ENCODE data around the gene PHACTR1.

GRCh38 chr6:12767016-12767415 lies 50.4 kb downstream of the PHACTR1 start:
- TF ChIP-seq, protein P1, sequence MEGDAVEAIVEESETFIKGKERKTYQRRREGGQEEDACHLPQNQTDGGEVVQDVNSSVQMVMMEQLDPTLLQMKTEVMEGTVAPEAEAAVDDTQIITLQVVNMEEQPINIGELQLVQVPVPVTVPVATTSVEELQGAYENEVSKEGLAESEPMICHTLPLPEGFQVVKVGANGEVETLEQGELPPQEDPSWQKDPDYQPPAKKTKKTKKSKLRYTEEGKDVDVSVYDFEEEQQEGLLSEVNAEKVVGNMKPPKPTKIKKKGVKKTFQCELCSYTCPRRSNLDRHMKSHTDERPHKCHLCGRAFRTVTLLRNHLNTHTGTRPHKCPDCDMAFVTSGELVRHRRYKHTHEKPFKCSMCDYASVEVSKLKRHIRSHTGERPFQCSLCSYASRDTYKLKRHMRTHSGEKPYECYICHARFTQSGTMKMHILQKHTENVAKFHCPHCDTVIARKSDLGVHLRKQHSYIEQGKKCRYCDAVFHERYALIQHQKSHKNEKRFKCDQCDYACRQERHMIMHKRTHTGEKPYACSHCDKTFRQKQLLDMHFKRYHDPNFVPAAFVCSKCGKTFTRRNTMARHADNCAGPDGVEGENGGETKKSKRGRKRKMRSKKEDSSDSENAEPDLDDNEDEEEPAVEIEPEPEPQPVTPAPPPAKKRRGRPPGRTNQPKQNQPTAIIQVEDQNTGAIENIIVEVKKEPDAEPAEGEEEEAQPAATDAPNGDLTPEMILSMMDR (IDR thresholded peaks at IDR 0.05; ENCODE audit: low read depth, low read length, missing input control), result no peak
- no peak for TF ChIP-seq RAD21 (IDR thresholded peaks at IDR 0.05)
- TF ChIP-seq RXRA (IDR thresholded peaks at IDR 0.05), result no peak
- TF ChIP-seq, protein P2, sequence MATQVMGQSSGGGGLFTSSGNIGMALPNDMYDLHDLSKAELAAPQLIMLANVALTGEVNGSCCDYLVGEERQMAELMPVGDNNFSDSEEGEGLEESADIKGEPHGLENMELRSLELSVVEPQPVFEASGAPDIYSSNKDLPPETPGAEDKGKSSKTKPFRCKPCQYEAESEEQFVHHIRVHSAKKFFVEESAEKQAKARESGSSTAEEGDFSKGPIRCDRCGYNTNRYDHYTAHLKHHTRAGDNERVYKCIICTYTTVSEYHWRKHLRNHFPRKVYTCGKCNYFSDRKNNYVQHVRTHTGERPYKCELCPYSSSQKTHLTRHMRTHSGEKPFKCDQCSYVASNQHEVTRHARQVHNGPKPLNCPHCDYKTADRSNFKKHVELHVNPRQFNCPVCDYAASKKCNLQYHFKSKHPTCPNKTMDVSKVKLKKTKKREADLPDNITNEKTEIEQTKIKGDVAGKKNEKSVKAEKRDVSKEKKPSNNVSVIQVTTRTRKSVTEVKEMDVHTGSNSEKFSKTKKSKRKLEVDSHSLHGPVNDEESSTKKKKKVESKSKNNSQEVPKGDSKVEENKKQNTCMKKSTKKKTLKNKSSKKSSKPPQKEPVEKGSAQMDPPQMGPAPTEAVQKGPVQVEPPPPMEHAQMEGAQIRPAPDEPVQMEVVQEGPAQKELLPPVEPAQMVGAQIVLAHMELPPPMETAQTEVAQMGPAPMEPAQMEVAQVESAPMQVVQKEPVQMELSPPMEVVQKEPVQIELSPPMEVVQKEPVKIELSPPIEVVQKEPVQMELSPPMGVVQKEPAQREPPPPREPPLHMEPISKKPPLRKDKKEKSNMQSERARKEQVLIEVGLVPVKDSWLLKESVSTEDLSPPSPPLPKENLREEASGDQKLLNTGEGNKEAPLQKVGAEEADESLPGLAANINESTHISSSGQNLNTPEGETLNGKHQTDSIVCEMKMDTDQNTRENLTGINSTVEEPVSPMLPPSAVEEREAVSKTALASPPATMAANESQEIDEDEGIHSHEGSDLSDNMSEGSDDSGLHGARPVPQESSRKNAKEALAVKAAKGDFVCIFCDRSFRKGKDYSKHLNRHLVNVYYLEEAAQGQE (IDR thresholded peaks at IDR 0.05), result no peak
- TF ChIP-seq GABPA (IDR thresholded peaks at IDR 0.05 in 1 of 2, conservative IDR thresholded peaks at IDR 0.05 in 1 of 2), result no peak
- TF ChIP-seq ATF3 (IDR thresholded peaks at IDR 0.05), result no peak
- TF ChIP-seq TAF1 (conservative IDR thresholded peaks at IDR 0.05), result no peak
- TF ChIP-seq JUND (IDR thresholded peaks at IDR 0.05), result no peak
- TF ChIP-seq YY1 (IDR thresholded peaks at IDR 0.05), result no peak
- no peak for TF ChIP-seq EGR1 (IDR thresholded peaks at IDR 0.05; ENCODE audit: low read depth in 2 of 2)
- TF ChIP-seq SP1 (IDR thresholded peaks at IDR 0.05), result no peak

All from liver (tissue), 3 donors.